GM19240 (cell line): ENCODE data around the gene MOCS2.

ENCODE experiments used
- DNase-seq: peaks from one replicate; pipeline ENCODE4 v3.0.0; 2011; ENCODE audit warnings: low spot score; ENCODE audit not compliant: insufficient read length

The MOCS2 gene

DNA sequence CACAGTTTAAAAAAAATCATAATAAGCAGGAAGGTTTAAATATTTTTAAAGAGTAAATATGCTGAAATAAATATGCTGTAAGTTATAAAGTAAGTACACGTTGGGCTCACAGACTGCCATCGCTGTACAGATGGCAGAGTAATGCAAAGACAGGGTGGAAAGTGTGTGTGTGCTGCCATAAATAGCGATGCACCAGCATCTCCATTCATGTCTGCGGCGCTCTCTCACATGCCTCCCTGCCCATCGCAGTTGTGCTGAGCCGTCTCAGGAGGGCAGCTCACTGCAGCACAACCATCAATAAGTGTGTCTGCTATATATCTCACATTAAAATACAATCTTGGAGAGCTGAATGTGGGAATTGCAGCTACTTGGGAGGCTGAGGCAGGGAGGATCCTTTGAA is 14.3 kb downstream of the MOCS2 start:
- DNase-seq: no peak

DNA sequence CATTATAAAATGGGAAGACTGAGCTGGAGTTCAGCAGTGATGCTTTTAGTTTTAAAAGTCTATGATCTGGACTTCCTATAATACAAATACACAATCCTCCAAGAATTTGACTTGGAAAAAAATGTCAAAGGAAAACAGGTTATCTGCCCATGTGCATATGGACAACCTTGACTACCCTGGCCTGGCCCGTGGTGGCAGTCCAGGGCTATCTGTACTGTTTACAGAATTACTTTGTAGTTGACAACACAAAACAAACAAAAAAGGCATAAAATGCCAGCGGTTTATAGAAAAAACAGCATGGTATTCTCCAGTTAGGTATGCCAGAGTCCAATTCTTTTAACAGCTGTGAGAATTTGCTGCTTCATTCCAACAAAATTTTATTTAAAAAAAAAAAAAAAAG is 17.3 kb downstream of the MOCS2 start:
- DNase-seq: no peak

DNA sequence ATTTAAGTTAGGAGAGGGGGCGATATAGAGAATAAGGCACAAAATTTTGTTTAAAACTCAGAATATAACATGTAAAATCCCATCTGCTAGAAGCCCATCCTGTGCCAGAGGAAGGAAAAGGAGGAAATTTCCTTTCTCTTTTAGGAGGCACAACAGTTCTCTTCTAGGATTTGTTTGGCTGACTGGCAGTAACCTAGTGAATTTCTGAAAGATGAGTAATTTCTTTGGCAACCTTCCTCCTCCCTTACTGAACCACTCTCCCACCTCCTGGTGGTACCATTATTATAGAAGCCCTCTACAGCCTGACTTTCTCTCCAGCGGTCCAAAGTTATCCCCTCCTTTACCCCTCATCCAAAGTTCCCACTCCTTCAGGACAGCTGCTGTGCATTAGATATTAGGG is 18.3 kb downstream of the MOCS2 start:
- DNase-seq: no peak

DNA sequence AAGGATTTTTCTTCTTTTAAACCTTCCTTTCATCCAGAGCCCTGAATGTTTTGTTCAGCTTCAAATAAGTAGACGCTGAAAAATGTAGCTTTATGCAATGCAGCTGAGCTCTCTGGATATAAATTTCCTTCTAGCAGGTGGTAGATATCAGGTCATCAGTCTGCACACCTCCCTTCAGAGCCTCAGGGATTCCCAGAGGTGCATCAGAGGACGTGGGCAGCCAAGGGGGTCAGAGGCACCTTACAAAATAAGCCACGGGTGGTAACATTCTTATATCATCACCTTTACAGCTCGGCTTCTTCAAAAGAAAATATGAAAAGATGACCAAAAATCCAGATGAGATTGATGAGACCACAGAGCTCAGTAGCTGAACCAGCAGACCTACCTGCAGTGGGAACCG is 19.3 kb downstream of the MOCS2 start:
- no peak for DNase-seq

DNA sequence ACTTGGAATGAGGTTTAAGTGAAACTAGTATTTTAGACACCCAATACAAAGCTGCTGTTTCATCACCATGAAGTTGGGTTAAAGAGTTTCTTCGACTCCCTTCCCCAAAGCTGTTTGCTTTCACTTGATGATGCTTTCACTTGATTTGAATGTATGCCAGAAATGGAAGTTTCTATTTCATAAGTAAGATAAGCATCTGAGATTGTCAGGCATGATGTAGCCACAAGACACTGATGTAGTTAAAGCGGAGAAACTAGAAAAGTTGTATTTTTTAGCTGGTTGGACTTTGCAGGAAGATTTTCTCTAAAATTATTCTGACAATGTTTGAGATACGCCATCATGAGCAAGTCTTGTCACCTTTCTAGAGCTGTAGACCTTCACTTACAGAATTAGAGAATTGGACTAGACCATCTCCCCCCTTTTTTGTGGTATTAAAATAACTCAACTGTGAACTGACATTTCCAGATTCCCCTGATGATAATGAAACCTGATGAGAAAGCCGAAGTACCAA is 20.0 kb downstream of the MOCS2 start:
- DNase-seq: no peak

DNA sequence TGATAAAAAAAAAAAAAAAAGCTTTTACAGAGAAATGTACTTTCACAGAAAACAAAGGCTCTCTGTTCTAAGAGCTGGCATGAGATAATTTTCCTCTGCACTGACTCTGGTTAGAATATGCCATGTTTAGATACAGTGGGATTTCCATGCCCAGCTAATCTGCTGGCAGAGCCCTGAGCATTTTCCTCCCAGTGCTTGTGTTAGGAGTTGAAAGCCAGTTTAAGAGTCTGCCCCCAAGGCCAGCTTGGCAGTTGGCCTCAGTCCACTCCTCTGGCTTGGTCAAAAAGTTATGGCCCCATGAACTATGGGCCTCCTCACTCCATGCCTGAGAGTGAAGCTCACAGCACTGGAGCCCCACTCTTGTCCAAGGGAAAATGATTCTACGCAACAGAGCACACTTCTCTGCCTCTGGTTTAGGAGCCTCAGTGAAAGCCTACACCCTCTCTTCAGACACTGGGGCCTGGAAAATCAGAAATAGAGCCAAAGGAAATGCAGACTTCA is 21.9 kb downstream of the MOCS2 start:
- no peak for DNase-seq

DNA sequence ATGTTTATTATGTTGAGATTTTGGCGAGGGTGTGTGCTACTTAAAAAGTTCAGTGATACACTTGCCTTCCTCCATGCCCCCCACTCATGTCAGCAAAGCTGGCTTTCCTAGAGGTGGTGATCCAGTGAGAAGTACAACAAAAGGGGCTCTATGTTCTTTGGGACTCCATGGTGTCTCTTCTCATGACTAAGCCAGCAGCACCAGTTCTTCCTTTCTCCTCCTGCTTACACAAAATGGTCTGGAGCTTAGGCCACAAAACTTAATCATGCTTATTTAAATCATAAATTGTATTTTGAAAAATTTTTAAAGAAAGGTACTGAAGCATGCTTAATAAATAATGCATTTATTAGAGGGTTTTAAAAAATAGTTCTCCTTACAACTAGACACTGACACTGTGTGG is 22.4 kb downstream of the MOCS2 start:
- no peak for DNase-seq

DNA sequence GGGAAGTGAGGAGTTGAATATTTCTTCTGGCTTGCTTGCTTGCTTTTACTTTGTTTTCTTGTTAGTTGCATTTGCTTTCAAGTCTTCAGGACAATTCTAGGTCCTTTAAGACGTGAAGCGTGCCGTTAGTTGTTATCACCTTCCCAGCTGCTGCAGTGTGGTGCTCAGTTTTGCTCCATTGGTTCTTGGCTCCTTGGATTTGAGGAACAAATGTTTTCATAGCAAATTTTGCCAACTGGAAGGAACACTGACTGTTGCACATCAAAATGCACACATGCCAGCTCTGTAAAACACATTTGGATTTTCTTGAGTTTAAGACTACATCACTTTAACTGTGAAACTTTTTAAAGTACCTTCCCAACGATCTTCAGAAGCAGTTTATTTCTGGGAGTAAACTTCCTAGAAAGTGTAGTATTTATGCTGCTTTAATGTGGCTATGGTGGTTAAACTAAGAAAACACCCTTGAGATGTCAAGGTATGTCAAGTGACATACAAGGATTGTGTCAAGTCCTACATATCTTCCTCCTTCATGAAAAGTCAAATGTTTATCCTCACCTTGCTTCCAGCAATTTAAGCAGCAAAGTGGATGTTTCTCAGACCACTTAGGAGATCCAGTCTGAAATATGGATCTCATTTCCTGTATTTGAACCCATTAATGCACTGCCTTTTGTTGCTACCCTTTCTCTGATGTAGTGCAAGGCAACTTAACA is 24.9 kb downstream of the MOCS2 start:
- DNase-seq: no peak

DNA sequence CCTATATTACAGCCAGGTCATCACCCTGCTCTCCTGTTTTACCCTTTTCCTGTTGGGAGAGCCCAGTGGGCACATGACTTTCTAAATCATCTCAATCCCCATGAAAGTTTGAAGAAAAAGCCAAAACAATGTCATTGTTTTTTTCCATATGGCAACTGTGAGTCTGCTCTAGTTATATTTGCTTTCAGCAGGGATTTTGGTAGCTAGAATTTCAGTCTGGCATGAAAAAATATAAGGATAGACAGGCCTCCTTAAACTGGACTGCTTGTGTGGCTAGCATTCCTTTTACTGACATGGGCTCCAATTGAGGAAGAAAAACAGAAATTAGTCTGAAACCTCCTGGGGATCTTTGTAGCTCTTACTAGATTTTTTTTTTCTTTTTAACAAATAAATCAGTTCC is 25.6 kb downstream of the MOCS2 start:
- no peak for DNase-seq

DNA sequence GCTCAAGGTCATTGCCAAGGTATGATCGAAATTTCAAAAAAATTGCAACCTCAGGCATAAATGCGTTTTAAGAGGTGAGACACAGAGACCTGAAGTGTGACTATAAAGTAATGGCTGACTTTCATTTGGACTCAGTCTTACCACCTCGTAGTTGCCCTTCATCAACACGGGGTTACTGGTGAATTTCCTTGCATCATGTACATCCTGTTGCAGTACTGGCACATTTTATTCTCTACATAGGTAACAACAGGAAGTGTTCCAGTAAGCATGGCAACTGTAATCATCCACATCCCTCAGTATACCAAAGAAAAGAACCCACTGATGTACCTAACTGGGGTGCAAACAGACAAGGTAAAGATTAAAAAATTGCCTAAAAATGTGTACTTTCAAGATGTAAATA is 29.3 kb downstream of the MOCS2 start:
- no peak for DNase-seq

DNA sequence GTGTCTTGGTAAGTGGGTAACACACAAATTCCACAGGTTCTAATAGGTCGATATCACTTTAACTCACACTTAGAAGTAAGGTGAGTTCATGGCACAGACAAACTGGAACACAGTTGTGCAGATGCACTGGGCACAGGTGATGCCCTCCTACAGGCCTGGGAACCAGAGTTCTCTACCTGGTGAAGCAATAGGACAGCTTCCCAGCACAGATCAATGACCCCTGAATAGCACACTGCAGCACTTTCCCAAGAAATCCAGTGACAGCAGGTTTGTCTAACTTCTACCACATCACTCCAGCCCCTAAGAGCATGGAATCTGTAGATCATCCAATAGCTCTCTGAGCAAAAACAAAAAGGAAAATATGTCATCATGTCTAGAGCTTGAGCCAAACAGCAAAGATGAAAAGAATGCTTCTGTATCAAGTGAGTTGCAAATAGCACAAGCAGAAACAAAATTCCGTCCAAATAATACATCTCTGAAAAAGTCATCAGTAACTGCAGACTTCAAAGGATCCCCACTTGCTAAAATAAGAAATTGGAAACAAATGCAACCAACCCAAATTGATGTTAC is 33.5 kb downstream of the MOCS2 start:
- DNase-seq: no peak

DNA sequence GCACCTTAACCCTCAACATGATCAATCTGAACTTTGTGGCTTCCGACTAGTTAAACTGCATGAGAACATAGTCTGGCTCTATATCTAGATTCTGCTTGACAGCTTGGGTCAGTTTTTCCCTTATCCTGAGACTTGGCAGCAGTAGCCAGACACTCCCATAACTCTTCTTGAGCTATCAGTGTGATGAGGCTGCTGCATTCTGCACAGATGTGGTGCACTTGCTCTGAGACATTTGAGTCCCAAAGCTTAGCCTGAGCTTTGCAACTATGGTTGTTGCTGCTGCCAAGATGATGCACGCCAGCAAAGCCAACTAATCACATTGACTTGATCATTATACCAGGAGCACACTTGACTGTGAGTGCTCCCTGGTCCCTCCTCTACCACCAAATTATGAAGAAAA is 36.2 kb downstream of the MOCS2 start:
- DNase-seq: no peak

DNA sequence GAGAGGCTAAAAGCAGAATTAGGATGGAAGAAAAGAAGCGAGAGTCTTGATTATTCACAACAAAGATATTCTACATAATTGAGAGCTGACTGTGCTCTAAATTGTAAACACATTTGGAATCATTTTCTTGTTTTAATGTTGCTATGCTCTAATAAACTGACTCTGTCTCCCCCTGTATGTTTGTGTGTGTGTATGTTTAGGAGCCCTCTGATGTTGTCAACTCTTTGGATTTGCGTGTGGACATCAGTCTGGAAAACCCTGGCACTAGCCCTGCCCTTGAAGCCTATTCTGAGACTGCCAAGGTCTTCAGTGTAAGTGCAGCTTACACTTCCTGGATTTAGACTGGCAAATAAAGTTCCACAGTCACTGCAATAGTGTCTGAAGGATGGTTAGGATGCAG is 37.8 kb downstream of the MOCS2 start:
- no peak for DNase-seq

DNA sequence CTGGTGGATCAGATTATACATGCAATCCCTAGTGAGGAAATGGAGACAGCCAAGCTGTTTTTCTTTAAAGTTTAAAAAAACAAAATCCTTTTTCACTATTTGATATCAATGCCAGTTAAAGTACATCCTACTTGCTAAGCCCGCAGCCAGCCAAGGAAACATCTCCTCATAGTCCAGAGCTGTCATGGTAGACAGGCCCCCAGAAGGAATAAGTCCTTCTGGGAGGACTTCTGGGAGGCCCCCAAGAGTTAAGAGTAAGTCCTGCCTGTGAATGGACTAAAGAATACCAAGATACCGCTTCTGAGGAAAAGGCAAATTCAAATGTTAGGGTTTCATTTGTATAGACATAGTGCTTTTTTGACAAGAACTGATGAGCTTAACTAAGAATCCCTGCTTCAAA is 38.3 kb downstream of the MOCS2 start:
- DNase-seq: no peak

DNA sequence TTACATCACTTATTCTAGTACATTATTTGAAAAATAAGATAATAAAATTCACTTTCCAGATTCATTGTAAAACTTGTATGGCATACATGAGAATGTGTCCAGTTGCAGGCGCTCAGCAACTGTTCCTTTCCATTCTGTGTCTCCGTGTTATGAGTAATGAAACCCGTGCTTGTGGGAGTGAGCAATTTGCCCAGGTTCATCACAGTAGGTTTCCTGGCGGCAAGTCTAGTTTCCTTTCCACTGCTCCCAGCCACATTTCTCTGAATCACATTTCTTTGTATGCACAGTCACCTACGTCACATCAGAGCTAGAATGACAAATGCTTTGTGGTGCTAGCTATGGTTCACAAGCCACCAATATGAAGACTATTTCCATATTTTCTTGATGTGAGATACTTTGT is 39.9 kb downstream of the MOCS2 start:
- DNase-seq: no peak

DNA sequence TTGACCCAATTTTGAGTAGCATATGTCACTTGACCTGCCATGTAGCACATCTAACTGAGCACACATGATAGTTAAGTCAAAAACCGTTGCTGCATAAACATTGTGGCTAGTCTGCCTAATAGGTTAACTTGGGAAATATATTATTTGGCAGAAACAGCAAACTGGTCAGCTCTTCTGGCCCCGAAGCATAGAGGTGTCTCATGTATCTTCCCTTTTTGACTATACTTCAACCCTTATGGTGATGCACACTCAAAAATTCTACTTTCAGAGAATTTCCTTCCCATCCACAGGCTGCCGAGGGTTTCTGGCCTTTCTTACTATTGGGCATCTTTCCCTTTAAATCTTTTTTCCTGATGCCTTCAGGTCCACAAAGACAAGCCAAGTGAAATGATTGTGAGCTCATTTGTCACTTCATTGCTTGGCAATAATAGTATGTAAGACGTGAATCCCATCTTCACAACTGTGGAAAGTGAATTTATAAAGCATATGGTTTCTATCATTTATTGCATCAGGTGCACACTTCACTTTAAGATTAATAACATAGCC is 41.2 kb downstream of the MOCS2 start:
- DNase-seq: no peak

DNA sequence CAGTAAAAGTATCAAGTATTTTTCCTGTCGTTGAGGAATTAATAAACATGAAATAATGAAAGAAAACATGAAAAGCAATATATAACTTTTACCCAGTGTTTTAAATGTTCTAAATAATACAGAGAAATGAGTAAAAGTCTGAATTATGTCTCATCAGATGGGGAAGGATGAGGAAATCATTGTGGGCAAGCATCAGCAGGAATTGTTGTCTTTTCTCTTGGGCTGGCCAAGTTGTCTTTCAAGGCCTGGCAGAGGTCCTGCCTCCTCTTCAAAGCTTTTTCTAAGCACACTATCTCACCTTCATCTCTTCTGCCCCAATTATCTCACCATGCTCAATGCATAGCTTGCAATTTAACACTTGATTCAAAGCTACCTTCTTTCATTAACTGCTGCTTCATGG is 41.9 kb downstream of the MOCS2 start:
- DNase-seq: no peak

DNA sequence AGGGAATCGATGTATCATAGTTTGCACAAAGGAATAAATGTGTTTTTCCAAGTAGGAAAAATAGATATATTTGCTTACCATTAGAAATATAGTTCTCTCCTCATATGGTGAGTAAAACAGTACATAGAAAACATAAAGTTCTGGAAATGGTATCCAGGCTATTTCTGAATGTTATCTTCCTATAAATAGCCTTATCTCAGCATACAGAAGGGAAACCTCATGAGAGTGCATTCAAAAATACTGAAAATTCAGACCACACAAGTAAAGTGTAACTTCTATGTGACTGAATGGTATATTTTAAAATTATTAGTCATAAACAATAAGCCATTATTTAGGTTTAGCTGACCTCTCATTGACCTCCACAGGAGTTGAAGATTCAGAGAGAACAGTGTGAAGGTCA is 43.5 kb downstream of the MOCS2 start:
- no peak for DNase-seq

DNA sequence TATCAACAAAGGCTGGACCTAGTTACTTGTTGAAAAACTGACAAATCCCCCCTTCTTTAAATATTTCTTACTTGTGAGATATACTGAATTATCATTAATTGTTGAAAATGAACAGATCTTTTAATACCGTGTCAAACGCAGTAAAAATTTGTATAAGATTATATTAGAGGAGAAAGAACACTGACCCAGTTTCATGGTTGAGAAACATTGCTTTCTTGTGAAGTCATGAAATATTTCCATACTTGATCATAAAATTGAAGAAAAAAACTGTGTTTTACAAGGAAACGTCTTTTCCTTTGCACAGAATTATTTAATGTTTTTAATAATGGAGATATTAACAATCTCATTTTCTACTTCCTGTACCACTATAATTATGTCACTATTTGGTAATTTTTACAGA is 45.8 kb downstream of the MOCS2 start:
- no peak for DNase-seq

DNA sequence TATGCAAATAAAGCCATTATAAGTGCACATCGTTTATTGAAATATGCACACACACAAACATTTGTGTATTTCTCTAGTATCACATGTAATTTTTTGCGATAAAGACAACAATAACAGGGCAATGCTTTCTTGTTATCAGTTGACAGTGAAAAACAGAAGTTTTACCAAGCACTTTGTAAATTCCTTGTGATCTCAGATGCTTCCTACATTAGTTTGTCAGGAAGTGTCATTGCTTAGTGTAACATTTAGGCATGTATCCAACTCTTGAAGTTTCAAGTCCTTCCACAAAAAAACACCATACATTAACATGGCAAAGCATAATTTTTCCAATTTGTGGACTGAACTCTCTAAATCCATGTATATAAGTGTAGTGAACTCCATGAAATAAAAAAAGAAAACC is 46.4 kb downstream of the MOCS2 start:
- DNase-seq: no peak

DNA sequence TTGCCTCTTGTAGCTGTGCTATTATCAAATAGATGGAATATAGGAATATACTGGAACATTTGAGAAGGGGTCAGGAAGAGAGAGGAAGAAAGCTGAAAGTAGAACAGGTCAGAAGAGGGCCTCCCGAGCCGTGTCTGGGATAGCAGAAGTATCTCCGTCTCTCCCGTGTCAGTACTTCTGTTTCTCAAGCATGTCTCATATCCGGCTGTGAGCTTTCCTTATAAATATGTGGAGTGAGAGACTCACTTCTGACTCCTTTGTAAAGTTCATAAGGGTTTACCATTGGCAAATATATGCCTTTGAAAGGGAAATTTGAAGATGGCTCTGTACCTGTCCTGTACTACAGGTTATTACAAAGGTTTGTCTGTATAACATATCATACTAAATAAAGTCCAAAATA is 50.3 kb downstream of the MOCS2 start:
- no peak for DNase-seq

DNA sequence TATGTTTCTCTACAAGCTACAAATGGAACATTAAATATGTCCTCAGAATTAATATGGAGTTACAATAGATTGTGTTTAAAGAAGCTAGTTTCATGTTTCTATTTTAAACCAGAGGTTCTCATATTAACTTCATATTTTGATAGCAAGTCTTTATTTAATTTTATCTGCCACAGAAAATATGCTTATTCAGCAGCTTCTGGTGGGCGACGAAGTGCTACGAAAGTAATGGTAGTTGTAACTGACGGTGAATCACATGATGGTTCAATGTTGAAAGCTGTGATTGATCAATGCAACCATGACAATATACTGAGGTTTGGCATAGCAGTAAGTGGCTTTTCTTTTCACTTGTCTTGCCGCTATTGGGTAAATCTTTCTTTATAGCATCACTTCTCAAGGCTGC is 54.2 kb downstream of the MOCS2 start:
- no peak for DNase-seq

DNA sequence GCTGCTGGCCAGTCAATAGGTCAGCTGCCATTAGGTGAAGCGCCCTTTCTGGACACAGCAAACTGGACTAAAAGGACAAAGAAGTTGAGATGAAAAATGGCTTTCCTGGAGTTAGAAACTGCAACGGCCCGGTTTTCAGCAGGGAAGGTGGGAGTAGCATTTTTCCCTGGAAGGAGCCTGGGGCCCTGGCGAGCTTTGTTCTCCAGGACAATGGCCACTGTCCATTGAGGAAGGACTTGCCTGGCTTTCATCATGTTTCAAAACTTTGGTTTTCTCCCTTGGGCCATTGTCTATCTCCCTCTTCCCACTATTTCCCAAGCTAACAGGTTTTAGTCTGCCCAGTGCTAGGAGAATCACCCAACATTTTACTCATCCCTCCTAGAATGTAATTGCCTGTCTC is 56.2 kb downstream of the MOCS2 start:
- DNase-seq: no peak
